Nephron progenitor cell (in vitro differentiated cells): ENCODE results near the gene PHLDA1.

Experiments
- DNase-seq: peaks from one replicate; pipeline ENCODE4 v3.0.0; 2021
- H3K27ac Mint-ChIP-seq: 2 replicates; pipeline ENCODE4 v1.8.0; 2021; ENCODE audit warnings: mild to moderate bottlenecking, moderate library complexity, mixed read lengths
- H3K27me3 Mint-ChIP-seq: 2 replicates; pipeline ENCODE4 v1.8.0; 2021; ENCODE audit warnings: mild to moderate bottlenecking, low read depth, mixed read lengths; ENCODE audit not compliant: poor library complexity
- H3K36me3 Mint-ChIP-seq: 2 replicates; pipeline ENCODE4 v1.8.0; 2021; ENCODE audit warnings: low read depth, mixed read lengths
- H3K4me1 Mint-ChIP-seq: 2 replicates; pipeline ENCODE4 v1.8.0; 2021; ENCODE audit warnings: mixed read lengths
- H3K4me3 Mint-ChIP-seq: 2 replicates; pipeline ENCODE4 v1.8.0; 2021; ENCODE audit warnings: mild to moderate bottlenecking, moderate library complexity, mixed read lengths
- H3K9me3 Mint-ChIP-seq: 2 replicates; pipeline ENCODE4 v1.8.0; 2021; ENCODE audit warnings: mild to moderate bottlenecking, moderate library complexity, mixed read lengths
- TF ChIP-seq, protein P1 (sequence below): fragments of 200-600 bp; sonication (generic); IDR thresholded peaks from 2 replicates; pipeline ENCODE4 v1.5.0; 2021; ENCODE audit warnings: antibody characterized with exemption

The PHLDA1 gene

DNA sequence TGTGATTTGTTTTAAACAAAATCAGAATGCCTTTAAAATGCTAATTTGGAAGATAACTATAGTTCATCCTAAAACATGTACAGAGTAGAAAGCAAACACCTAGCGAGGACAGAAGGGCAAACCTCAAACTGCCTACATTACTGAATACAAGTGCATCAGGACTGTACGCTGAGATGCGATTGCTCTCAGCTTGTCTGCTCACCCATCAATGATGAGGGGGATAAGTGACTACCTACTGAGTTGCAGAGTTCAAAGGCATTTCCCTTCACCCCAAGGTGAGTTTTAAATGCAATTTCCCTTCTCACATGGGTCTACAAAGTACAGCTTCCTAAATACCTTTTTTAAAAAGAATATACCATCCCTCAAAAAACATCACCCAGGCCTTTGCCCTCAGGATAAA is 52.9 kb downstream of the PHLDA1 start:
- H3K9me3 Mint-ChIP-seq, result no peaks in the 10 kb centered on the region
- DNase-seq, result no peak
- no peak overlapping the region for H3K4me3 Mint-ChIP-seq
- peaks cover 83% of the 10 kb centered on the region for H3K4me1 Mint-ChIP-seq
- no peak overlapping the region for H3K27ac Mint-ChIP-seq
- TF ChIP-seq, protein P1, sequence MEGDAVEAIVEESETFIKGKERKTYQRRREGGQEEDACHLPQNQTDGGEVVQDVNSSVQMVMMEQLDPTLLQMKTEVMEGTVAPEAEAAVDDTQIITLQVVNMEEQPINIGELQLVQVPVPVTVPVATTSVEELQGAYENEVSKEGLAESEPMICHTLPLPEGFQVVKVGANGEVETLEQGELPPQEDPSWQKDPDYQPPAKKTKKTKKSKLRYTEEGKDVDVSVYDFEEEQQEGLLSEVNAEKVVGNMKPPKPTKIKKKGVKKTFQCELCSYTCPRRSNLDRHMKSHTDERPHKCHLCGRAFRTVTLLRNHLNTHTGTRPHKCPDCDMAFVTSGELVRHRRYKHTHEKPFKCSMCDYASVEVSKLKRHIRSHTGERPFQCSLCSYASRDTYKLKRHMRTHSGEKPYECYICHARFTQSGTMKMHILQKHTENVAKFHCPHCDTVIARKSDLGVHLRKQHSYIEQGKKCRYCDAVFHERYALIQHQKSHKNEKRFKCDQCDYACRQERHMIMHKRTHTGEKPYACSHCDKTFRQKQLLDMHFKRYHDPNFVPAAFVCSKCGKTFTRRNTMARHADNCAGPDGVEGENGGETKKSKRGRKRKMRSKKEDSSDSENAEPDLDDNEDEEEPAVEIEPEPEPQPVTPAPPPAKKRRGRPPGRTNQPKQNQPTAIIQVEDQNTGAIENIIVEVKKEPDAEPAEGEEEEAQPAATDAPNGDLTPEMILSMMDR, result no peak
- peaks cover 4% of the 10 kb centered on the region for H3K27me3 Mint-ChIP-seq
- H3K36me3 Mint-ChIP-seq, result no peaks in the 10 kb centered on the region

- TF ChIP-seq, protein P1, result no peak
- H3K27ac Mint-ChIP-seq, result peak overlapping the region; percentile 2
- H3K4me3 Mint-ChIP-seq, result no peak overlapping the region
- no peaks in the 10 kb centered on the region for H3K36me3 Mint-ChIP-seq
- H3K27me3 Mint-ChIP-seq, result peaks cover 4% of the 10 kb centered on the region
- peaks cover 77% of the 10 kb centered on the region for H3K4me1 Mint-ChIP-seq
- DNase-seq, result peak; percentile 13
- H3K9me3 Mint-ChIP-seq, result no peaks in the 10 kb centered on the region
Measured at GRCh38 chr12:75977952-75978671, 53.5 kb downstream of the PHLDA1 start.

- H3K36me3 Mint-ChIP-seq, result no peaks in the 10 kb centered on the region
- H3K27me3 Mint-ChIP-seq, result peaks cover under 1% of the 10 kb centered on the region
- DNase-seq, result no peak
- H3K27ac Mint-ChIP-seq, result peak overlapping the region; percentile 2
- H3K9me3 Mint-ChIP-seq, result no peaks in the 10 kb centered on the region
- TF ChIP-seq, protein P1, result no peak
- no peak overlapping the region for H3K4me3 Mint-ChIP-seq
- peaks cover 72% of the 10 kb centered on the region for H3K4me1 Mint-ChIP-seq
Measured at GRCh38 chr12:75977590-75977951, 54.0 kb downstream of the PHLDA1 start.

- Mint-ChIP-seq H3K9me3 (no peaks in the 10 kb centered on the region), H3K27ac (no peak overlapping the region), H3K27me3 (no peaks in the 10 kb centered on the region), H3K4me3 (no peak overlapping the region), H3K36me3 (no peaks in the 10 kb centered on the region), H3K4me1 (peaks cover 65% of the 10 kb centered on the region)
- DNase-seq, result no peak
- TF ChIP-seq, protein P1, result no peak
Measured at GRCh38 chr12:75976913-75977312, 54.7 kb downstream of the PHLDA1 start.

GRCh38 chr12:75976113-75976512 is 55.5 kb downstream of the PHLDA1 start:
- DNase-seq, result no peak
- Mint-ChIP-seq H3K27me3 (no peaks in the 10 kb centered on the region), H3K27ac (peak overlapping the region; percentile 3), H3K4me3 (no peak overlapping the region), H3K4me1 (peaks cover 57% of the 10 kb centered on the region), H3K36me3 (no peaks in the 10 kb centered on the region), H3K9me3 (no peaks in the 10 kb centered on the region)
- TF ChIP-seq, protein P1, result no peak

- Mint-ChIP-seq H3K4me1 (peaks cover 53% of the 10 kb centered on the region), H3K27ac (no peak overlapping the region), H3K4me3 (no peak overlapping the region), H3K27me3 (no peaks in the 10 kb centered on the region), H3K36me3 (no peaks in the 10 kb centered on the region), H3K9me3 (no peaks in the 10 kb centered on the region)
- TF ChIP-seq, protein P1, result no peak
- no peak for DNase-seq
Measured at GRCh38 chr12:75975702-75976101, 55.9 kb downstream of the PHLDA1 start.
